SIG-M5 treated with dmso at 0.1 percent for 504 hours (cell line): Measurements from ENCODE around the gene LACTB.

Experiments used
- DNase-seq: peaks from one replicate; lab custom pipeline; 2025; ENCODE audit not compliant: unreplicated experiment; lab: John Stamatoyannopoulos, UW

LACTB gene

GRCh38 chr15:63121382-63122001 is at the start of gene LACTB:
Gene LACTB (plus strand): TSS chr15:63121861. CDS start chr15:63121872, 11 bp downstream.
- DNase-seq = peak; percentile 81

- no peak for DNase-seq
Measured at GRCh38 chr15:63072023-63072650, 49.5 kb upstream of the LACTB start.

- DNase-seq = no peak
Measured at GRCh38 chr15:63072809-63073277, 48.8 kb upstream of the LACTB start.

GRCh38 chr15:63073497-63074172 is 48.0 kb upstream of the LACTB start:
- no peak for DNase-seq

GRCh38 chr15:63075015-63075983 is 46.4 kb upstream of the LACTB start:
- DNase-seq = no peak

- DNase-seq = no peak
Measured at GRCh38 chr15:63075984-63076713, 45.5 kb upstream of the LACTB start.

GRCh38 chr15:63076714-63077046 is 45.0 kb upstream of the LACTB start:
- no peak for DNase-seq

GRCh38 chr15:63077952-63078351 is 43.7 kb upstream of the LACTB start:
- no peak for DNase-seq

- no peak for DNase-seq
Measured at GRCh38 chr15:63079947-63080626, 41.6 kb upstream of the LACTB start.

GRCh38 chr15:63080634-63081250 is 40.9 kb upstream of the LACTB start:
- DNase-seq = no peak

- DNase-seq = no peak
Measured at GRCh38 chr15:63082366-63082765, 39.3 kb upstream of the LACTB start.

GRCh38 chr15:63083044-63083443 is 38.6 kb upstream of the LACTB start:
- DNase-seq = no peak

- DNase-seq = no peak
Measured at GRCh38 chr15:63083541-63083940, 38.1 kb upstream of the LACTB start.

- DNase-seq = no peak
Measured at GRCh38 chr15:63084806-63085205, 36.9 kb upstream of the LACTB start.

- no peak for DNase-seq
Measured at GRCh38 chr15:63085289-63085688, 36.4 kb upstream of the LACTB start.

GRCh38 chr15:63086271-63086670 is 35.4 kb upstream of the LACTB start:
- DNase-seq = no peak

- no peak for DNase-seq
Measured at GRCh38 chr15:63086947-63087346, 34.7 kb upstream of the LACTB start.

- no peak for DNase-seq
Measured at GRCh38 chr15:63088533-63089245, 33.0 kb upstream of the LACTB start.
